ENCODE measurements around the gene DOCK1.

Gene DOCK1

GRCh38 chr10:126953886-126954285 is 48.7 kb downstream of the DOCK1 start:
- no peak for DNase-seq (ENCODE audit: low read depth)

GRCh38 chr10:126955396-126955795 is 50.2 kb downstream of the DOCK1 start:
- no peak for DNase-seq (ENCODE audit: low read depth)

- no peak for DNase-seq (ENCODE audit: low read depth)
Measured at GRCh38 chr10:126955934-126956711, 50.9 kb downstream of the DOCK1 start.

GRCh38 chr10:126956712-126957108 is 51.5 kb downstream of the DOCK1 start:
- DNase-seq (ENCODE audit: low read depth), result no peak

GRCh38 chr10:126957111-126957510 is 51.9 kb downstream of the DOCK1 start:
- no peak for DNase-seq (ENCODE audit: low read depth)

GRCh38 chr10:126959431-126959830 is 54.2 kb downstream of the DOCK1 start:
- DNase-seq (ENCODE audit: low read depth), result no peak

- no peak for DNase-seq (ENCODE audit: low read depth)
Measured at GRCh38 chr10:126959906-126960685, 54.9 kb downstream of the DOCK1 start.

GRCh38 chr10:126963354-126963753 is 58.1 kb downstream of the DOCK1 start:
- DNase-seq (ENCODE audit: low read depth), result no peak

GRCh38 chr10:126964190-126964589 is 59.0 kb downstream of the DOCK1 start:
- no peak for DNase-seq (ENCODE audit: low read depth)

- no peak for DNase-seq (ENCODE audit: low read depth)
Measured at GRCh38 chr10:126966938-126967337, 61.7 kb downstream of the DOCK1 start.

GRCh38 chr10:126969310-126969709 is 64.1 kb downstream of the DOCK1 start:
- DNase-seq (ENCODE audit: low read depth), result no peak

GRCh38 chr10:126972635-126973414 is 67.6 kb downstream of the DOCK1 start:
- no peak for DNase-seq (ENCODE audit: low read depth)

- DNase-seq (ENCODE audit: low read depth), result no peak
Measured at GRCh38 chr10:126975221-126975620, 70.0 kb downstream of the DOCK1 start.

GRCh38 chr10:126977216-126977615 is 72.0 kb downstream of the DOCK1 start:
- no peak for DNase-seq (ENCODE audit: low read depth)

GRCh38 chr10:126979311-126979710 is 74.1 kb downstream of the DOCK1 start:
- DNase-seq (ENCODE audit: low read depth), result no peak

- DNase-seq (ENCODE audit: low read depth), result no peak
Measured at GRCh38 chr10:126993208-126993607, 88.0 kb downstream of the DOCK1 start.

- DNase-seq (ENCODE audit: low read depth), result no peak
Measured at GRCh38 chr10:126997801-126998590, 92.8 kb downstream of the DOCK1 start.

- no peak for DNase-seq (ENCODE audit: low read depth)
Measured at GRCh38 chr10:127000598-127000997, 95.4 kb downstream of the DOCK1 start.

GRCh38 chr10:127003032-127003685 is 97.9 kb downstream of the DOCK1 start:
- DNase-seq (ENCODE audit: low read depth), result no peak

GRCh38 chr10:127006453-127006852 is 101.2 kb downstream of the DOCK1 start:
- no peak for DNase-seq (ENCODE audit: low read depth)

GRCh38 chr10:127009366-127009765 is 104.1 kb downstream of the DOCK1 start:
- DNase-seq (ENCODE audit: low read depth), result no peak

All from T follicular helper cell (primary cell).